Muscle layer of duodenum (tissue), 2 donors: ENCODE measurements around the gene ME3.

Experiments
- H3K27ac ChIP-seq: one replicate; pipeline ENCODE4 v1.7.0; 2013; ENCODE audit warnings: mild to moderate bottlenecking, low read length
- H3K27me3 ChIP-seq: one replicate; pipeline ENCODE4 v1.7.0; 2013; ENCODE audit warnings: low read depth, mild to moderate bottlenecking, control low read depth, low read length
- H3K36me3 ChIP-seq, 2 donors: one replicate each; pipeline ENCODE4 v1.7.0; 2013; ENCODE audit warnings: low read length in 2 of 2, control low read depth in 1 of 2, mild to moderate bottlenecking in 1 of 2; ENCODE audit not compliant: insufficient read depth in 2 of 2, control insufficient read depth in 1 of 2
- H3K4me1 ChIP-seq, 2 donors: one replicate each; pipeline ENCODE4 v1.7.0; 2013; ENCODE audit warnings: low read length in 2 of 2, mild to moderate bottlenecking in 2 of 2, control low read depth in 1 of 2, moderate library complexity in 1 of 2; ENCODE audit not compliant: insufficient read depth in 2 of 2, control insufficient read depth in 1 of 2
- H3K4me3 ChIP-seq, 2 donors: one replicate each; pipeline ENCODE4 v1.7.0; 2013; ENCODE audit warnings: low read length in 2 of 2, low read depth in 1 of 2, mild to moderate bottlenecking in 1 of 2
- H3K9me3 ChIP-seq, 2 donors: one replicate each; pipeline ENCODE4 v1.7.0; 2013; ENCODE audit warnings: low read length in 2 of 2, control low read depth in 1 of 2, mild to moderate bottlenecking in 1 of 2; ENCODE audit not compliant: control insufficient read depth in 1 of 2
- donor health status: healthy.

Gene ME3

DNA sequence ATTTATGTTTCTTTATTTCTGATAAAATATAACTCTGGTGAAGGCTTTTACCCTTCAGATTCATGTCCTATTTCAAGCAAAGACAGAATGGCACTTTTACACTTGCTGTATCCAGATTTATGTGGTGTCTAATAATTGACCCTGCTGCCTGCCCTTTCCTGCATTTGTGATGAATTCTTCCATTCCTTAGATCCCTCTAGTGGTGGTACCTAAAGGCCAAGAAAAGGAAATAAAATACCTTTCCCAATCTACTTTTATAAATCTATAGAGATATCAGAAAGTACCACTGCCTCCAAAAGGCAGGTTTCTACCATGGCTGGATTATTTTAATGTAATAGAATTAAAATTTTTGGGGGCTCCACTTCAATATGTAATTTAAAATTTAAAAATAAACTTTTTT, 263.6 kb downstream of the ME3 start:
- Histone ChIP-seq H3K4me3 (no peak overlapping the region), H3K4me1 (no peaks in the 10 kb centered on the region), H3K36me3 (no peaks in the 10 kb centered on the region), H3K27ac (no peak overlapping the region), H3K27me3 (no peaks in the 10 kb centered on the region), H3K9me3 (no peaks in the 10 kb centered on the region)

DNA sequence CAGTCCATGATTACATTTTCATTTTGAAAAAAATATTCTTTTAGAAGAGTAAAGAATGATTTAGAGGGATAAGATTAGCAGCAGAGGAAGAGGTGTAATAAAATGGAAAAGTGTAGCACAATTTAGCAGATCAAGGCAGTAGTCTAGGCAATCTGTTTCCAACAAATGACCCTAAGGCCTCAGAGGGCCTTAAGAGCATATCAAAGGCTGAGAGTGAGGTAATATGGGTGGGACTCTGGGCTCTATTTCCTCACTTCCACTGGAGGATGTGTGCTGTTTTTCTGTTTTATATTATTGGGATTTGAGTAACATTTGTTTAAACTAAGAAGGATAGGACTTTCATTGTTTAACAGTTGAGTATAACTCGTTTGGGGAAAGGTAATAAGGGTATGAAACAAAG, 269.0 kb downstream of the ME3 start:
- Histone ChIP-seq H3K27me3 (no peaks in the 10 kb centered on the region), H3K9me3 (no peaks in the 10 kb centered on the region), H3K4me3 (no peak overlapping the region), H3K4me1 (no peaks in the 10 kb centered on the region), H3K27ac (no peak overlapping the region), H3K36me3 (no peaks in the 10 kb centered on the region)

DNA sequence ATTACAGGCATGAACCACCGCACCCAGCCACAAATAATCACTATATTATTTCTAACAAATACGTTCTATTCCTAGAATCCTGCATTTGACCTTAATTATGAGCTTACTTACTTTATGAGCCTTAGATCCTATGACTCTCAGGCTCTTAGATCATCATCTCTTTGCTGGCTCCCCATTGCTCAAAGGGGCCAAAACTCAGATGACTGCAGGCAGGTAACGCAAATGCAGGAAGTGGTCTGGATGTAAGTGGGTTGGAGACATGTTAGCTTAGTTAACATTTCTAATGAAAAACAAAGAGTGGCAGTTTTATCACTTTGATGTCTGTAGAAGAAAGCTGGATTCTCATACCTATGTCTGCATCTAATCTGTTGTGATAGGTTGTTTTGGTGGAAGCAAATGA, 274.3 kb downstream of the ME3 start:
- no peak overlapping the region for H3K27ac ChIP-seq
- no peaks in the 10 kb centered on the region for H3K36me3 ChIP-seq
- no peaks in the 10 kb centered on the region for H3K9me3 ChIP-seq
- no peaks in the 10 kb centered on the region for H3K4me1 ChIP-seq
- H3K4me3 ChIP-seq: no peak overlapping the region
- H3K27me3 ChIP-seq: no peaks in the 10 kb centered on the region

DNA sequence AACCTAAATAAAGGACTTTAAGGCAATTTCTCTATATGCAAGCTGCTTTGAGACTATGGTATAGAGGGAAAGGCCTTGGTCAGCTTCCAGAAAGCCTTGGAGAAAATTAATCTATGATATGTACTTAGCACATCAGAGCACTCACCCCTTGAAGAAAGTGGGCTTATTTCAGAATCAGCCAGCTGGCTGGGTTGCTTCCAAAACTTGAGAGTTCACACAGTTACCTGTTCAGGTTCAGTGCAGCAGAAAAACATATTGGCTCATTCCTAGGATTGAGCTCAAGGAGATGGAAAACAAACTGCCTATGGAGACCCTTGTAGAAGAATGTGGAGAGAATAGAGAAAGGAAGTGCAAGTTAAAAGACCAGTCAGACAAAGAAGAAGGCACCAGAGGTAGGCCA, 275.1 kb downstream of the ME3 start:
- H3K4me3 ChIP-seq: no peak overlapping the region
- H3K27me3 ChIP-seq: no peaks in the 10 kb centered on the region
- H3K27ac ChIP-seq: no peak overlapping the region
- no peaks in the 10 kb centered on the region for H3K9me3 ChIP-seq
- no peaks in the 10 kb centered on the region for H3K36me3 ChIP-seq
- no peaks in the 10 kb centered on the region for H3K4me1 ChIP-seq

DNA sequence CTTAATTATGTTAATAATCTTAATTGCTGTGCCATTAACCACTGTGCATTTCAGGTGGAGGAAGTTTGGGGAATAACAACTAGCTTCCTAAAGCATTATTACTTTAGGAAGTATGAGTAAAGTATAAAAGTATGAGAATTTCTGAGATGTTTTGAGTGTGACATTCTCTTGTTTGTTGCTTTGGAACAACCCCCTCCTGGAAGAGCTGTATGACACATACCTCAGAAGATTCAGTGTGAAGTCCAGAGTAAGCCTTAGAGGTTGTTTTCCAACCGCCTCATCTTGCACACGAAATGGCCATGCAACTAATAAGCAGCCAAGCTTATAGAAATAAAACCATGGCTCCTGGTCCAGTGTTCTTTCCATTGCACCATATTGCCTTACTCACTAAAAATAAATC, 276.0 kb downstream of the ME3 start:
- Histone ChIP-seq H3K4me1 (no peaks in the 10 kb centered on the region), H3K27ac (no peak overlapping the region), H3K9me3 (no peaks in the 10 kb centered on the region), H3K4me3 (no peak overlapping the region), H3K27me3 (no peaks in the 10 kb centered on the region), H3K36me3 (no peaks in the 10 kb centered on the region)

DNA sequence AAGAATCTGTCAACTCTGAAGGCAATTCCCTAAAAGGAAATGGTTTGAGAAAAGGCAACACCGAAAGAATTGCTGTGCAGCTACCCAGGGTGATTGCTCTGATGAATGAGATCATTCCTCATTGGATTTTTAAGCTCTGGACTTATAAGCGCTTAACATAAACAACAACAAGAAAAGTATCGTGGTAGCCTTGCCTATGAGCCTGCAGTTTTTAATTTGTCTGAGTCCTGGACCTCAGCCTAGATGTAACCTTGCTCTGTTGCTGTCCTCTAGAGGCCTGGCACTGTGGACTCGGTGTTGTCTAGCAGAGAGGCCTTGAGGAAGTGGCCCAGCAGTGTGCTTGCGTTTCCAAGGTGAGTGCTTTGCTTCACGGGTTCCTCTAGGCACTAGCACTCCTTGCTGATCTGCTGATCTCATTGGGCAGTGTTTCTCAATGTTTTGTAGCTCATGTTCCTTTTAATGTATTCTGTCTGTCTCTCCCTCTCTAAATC, 277.3 kb downstream of the ME3 start:
- H3K9me3 ChIP-seq: no peaks in the 10 kb centered on the region
- no peak overlapping the region for H3K4me3 ChIP-seq
- no peaks in the 10 kb centered on the region for H3K4me1 ChIP-seq
- peak overlapping the region; percentile 16 for H3K27ac ChIP-seq
- H3K36me3 ChIP-seq: no peaks in the 10 kb centered on the region
- no peaks in the 10 kb centered on the region for H3K27me3 ChIP-seq
